Measurements from ENCODE around the gene MUSK.

The MUSK gene

DNA sequence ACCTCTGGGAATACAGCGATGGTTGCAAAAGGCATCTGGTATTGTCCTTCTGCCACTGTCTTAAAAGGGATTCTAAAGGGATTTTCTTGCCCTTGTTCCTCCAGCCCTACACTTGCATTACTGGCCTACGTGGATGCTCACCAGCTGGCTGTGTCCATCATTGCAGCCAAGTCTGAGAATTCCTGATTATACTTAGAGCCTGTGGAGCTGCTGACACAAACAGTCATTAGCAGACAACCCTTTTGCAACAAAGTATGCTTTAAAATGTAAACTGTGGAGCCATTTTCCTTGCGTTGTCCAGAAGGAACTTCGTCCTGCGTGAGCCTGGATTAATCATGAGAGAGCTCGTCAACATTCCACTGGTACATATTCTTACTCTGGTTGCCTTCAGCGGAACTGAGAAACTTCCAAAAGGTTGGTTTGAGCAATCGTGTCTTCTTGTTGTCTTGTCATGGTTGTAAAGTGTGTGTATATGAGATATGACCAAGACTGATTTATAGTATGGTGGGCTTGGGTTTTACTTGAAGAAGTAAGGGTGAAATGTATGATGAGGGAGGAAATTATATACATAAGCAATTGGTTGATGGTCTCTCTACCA is at the start of gene MUSK:
Gene MUSK, plus strand, starts transcription at position 222 of the 598 bp plus-strand sequence. Its CDS starts 114 bp downstream, at position 336.
- DNase-seq (ENCODE audit: low read depth in 1 of 2, low spot score in 1 of 2) = no peak

- no peak for DNase-seq (ENCODE audit: low read depth in 1 of 2, low spot score in 1 of 2)
Observed at GRCh38 chr9:110619831-110620230, 48.8 kb upstream of the MUSK start.

DNA sequence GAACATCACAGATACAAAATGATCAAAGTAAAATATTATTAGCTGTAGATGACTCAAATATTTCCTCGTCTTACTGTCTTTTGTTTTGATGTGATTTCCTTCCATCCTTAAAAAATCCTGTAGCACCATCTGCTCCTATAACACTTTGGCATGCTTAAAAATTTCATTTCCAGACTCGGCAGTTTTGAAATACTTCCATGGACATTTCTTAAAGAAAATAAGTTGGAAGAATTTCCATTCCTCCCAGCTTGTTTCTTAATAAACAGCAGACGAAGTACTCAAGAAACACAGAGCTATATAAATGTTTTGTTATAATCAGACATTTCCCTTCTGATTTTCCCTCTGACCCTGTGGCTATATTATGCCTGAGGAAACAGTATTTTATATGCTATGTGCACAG is 47.9 kb upstream of the MUSK start:
- no peak for DNase-seq (ENCODE audit: low read depth in 1 of 2, low spot score in 1 of 2)

DNA sequence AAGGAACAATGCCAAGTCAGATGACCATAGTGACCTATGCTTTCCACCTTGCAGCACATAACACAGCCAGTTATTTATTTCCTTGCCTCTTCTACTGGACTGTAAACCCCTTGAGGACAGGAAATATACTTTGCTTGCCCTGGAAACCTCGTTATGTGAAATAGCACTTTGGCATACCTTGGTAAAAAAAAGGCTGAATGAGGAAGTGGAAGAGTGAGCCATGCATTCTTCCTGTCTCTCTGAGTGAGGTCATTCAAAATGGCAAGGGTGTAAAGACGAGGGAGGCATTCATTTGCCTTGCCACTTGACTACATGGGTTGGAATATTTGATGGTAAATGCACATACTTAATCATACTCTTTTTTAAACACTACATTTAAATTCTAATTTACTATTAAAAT is 46.2 kb upstream of the MUSK start:
- DNase-seq (ENCODE audit: low read depth in 1 of 2, low spot score in 1 of 2) = no peak

GRCh38 chr9:110623462-110624025 is 45.0 kb upstream of the MUSK start:
- peak in 1 of 2 donors; percentile 8 for DNase-seq (ENCODE audit: low read depth in 1 of 2, low spot score in 1 of 2)

GRCh38 chr9:110626101-110626829 is 42.3 kb upstream of the MUSK start:
- peak in 1 of 2 donors; percentile 0 for DNase-seq (ENCODE audit: low read depth in 1 of 2, low spot score in 1 of 2)

GRCh38 chr9:110635589-110635988 is 33.0 kb upstream of the MUSK start:
- no peak for DNase-seq (ENCODE audit: low read depth in 1 of 2, low spot score in 1 of 2)

- DNase-seq (ENCODE audit: low read depth in 1 of 2, low spot score in 1 of 2) = no peak
Observed at GRCh38 chr9:110638381-110638954, 30.1 kb upstream of the MUSK start.

- DNase-seq (ENCODE audit: low read depth in 1 of 2, low spot score in 1 of 2) = no peak
Observed at GRCh38 chr9:110640736-110641135, 27.9 kb upstream of the MUSK start.

DNA sequence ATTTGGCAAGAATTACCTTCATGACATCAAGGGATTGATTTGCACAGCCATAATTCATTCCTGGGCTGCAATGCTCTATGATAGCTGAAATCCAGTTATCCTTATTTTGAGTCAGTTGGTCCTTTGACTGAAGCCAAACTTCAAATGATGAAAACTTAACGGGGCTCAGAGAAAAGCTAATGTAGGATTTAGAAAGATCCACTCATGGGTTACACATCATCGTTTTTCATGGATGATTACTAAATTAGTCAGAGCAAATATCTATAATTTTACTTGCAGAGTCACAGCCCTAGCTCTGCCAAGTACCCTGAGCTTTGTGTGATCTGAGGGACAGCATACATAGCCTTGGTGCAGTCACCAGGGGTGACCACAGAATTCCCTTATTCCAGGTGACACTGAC is 27.3 kb upstream of the MUSK start:
- no peak for DNase-seq (ENCODE audit: low read depth in 1 of 2, low spot score in 1 of 2)

DNA sequence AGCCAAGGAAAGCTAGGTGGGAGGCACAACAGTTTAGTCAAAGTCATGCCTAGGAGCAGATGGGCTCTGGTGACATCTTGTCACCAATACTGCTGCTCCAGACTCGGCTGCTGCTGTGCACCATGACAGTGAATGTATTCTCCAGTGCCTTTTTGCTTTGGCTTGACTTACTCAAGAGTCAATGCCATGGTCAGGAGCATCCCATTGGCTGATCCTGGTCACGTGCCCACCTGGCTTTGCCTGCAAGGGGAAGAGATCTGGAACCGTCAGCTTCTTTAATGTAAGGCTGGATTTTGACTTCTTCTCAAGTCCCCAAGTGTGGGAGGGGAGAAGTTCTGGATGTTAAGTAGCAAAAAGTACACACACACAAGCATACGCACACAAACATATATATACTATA is 19.9 kb upstream of the MUSK start:
- DNase-seq (ENCODE audit: low read depth in 1 of 2, low spot score in 1 of 2) = no peak

DNA sequence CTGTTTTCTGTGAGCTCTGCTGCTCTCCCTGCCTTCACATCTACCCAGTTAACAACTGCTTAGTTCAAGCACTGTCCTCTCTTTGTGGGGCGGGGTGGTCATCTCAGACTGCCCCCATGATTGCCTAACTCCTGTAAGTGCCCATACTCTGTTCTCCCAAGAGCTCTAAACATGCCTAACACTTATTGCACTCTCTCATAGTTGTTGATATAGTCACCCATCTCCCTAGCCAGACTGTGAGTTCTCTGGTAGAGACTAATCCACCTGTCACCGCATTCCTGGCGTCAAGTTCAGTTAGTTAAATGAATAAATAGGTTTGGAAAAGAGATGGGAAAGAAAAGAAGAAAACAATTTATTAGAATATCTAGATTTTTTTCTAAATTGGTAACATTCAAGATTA is 18.3 kb upstream of the MUSK start:
- DNase-seq (ENCODE audit: low read depth in 1 of 2, low spot score in 1 of 2) = no peak

DNA sequence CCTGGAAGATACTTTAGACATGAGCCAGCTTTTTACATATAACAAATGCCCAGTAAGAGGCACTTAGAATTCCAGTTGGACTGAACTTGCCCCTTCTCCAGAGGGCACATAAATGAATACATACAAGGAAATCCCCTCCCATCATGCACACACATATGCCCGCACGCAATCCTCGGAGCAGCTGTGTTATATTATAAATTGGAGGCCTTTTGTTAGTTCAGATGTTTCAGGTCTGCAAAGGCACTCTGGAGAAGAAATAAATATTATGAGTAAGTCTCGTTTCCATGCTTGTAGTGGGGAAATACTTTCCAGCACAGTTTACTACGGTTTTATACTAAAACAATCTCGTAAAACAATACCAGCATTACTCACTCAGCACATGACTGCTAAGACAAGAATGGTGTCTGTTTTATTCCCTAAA is 17.6 kb upstream of the MUSK start:
- no peak for DNase-seq (ENCODE audit: low read depth in 1 of 2, low spot score in 1 of 2)

DNA sequence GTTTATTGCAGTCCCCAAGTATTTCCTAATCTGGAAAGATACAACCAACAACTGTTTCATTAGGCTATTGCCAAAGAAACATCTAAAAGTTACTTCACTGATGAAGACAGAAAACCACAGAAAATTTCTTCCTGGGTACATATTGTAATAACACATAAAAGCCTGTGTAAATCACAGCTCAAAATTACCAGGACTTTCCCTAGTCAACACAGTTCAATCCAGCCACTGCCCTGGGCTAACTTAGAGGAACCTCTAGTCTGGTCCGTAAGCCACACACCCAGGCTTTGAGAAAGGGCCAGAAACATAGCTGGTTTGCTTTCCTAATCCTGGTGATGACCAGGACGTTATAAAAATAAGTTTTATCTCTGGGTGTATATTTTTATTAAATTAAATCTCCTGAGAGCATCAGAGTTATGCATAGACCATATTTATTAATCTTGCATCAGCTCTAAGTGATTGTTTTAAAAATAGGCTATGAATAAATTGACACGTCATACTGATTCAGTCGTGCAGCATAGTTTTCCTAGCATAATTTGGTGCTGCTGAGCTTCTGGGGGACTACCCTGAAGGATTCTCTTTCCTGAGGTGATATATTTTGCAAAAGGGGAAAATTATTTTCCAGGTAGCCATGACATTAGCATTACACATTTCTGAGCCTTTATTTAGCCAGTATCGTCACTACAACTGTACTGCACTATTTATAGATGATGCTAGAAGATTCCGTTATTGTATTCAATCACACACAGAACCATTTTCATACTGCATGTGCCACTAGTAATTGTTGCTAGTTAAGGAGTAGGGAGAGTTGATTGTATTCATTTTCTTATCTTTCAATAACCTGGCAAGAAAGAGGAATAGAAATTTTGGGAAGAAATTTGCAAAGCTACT is 12.6 kb upstream of the MUSK start:
- no peak for DNase-seq (ENCODE audit: low read depth in 1 of 2, low spot score in 1 of 2)

GRCh38 chr9:110659891-110660541 is 8.6 kb upstream of the MUSK start:
- DNase-seq (ENCODE audit: low read depth in 1 of 2, low spot score in 1 of 2) = no peak

GRCh38 chr9:110669433-110669832 is 842 bp downstream of the MUSK start:
- DNase-seq (ENCODE audit: low read depth in 1 of 2, low spot score in 1 of 2) = no peak

DNA sequence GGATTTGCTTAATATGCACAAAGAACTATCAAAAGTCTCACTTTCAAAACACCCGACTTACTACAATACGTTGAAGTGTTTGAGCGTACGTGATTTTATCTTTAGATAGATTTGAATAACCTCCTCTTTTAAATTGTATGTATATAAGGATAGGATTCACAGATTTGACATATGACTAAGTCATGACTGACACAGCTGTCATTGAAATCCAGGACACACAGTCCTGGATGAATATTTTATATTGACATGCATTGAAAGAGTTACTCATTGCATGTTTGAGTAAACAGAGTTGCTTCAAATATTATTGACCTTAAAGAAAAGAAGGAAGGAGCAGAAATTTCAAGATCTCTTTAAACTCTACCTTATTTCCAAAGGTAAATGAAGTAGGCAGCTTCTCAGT is 3.3 kb downstream of the MUSK start:
- no peak for DNase-seq (ENCODE audit: low read depth in 1 of 2, low spot score in 1 of 2)

DNA sequence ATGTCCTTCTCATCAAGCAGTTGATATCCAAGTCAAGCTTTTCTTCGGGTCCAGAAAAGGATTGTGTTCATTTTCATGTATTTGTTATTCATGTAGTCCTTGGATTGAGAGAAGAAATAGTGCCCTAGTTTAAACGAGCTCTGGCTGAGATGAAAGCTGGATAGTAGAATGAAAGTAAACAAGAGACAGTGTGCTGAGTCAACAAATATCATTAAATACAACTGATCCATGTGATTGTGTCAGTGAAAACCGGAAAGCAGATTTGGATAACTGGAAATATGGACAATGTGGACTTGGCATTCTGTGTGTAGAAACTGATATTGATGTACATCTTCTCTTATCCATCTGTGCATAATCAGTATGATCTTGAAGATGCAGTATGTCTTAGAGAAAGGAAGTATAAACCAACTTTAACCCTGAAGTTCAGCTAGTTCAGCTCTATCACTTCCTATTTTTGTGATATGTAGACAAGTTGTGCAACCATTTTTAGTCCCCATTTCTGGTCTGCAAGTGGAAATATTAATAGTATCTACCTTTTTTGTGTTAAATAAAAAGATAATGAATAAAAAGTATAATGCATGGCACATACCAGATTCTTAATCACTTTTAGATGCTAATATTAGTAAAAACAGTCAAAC is 4.4 kb downstream of the MUSK start:
- no peak for DNase-seq (ENCODE audit: low read depth in 1 of 2, low spot score in 1 of 2)

- no peak for DNase-seq (ENCODE audit: low read depth in 1 of 2, low spot score in 1 of 2)
Observed at GRCh38 chr9:110687497-110687896, 18.9 kb downstream of the MUSK start.

DNA sequence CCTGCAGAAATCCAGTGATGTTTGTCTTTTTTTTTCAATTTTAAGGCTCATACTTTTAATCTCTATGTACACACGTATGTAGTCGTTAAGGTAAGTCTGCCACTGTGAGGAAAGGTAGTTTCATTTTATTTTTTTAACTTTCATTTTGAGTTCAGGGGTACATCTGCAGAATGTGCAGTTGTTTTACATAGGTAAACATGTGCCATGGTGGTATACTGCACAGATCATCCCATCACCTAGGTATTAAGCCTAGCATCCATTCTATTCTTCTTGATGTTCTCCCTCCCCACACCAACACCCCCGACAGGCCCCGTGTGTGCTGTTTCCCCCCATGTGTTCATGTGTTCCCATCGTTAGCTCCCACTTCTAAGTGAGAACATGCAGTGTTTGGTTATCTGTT is 19.7 kb downstream of the MUSK start:
- DNase-seq (ENCODE audit: low read depth in 1 of 2, low spot score in 1 of 2) = no peak

Data from activated CD4-positive, alpha-beta T cell treated with anti-CD3 and anti-CD28 coated beads, Interleukin-2, amount 50 U/mL, for 24 hours (primary cell).